Natural killer cell treated with Interleukin-12 subunit alpha and Interleukin-12 subunit beta and Interleukin-15 and Interleukin-18, amount 100 ng/mL, for 72 hours (primary cell): ENCODE results near the gene TEAD2. TPM values are rescaled to one million over a fixed set of nuclear protein-coding genes. Genes with fewer than 3 reads are reported as not detected.
"Not testable (repeated sequence)": the region's sequence is repeated elsewhere in the genome, so short reads cannot be mapped to it uniquely, and the experiment has no call there.

Experiments used
- ATAC-seq, 2 donors: fragments of 150-1000 bp; cut with Tn5 transposase in 1 of 2; sonication (Bioruptor Pico), chemical (Tn5 transposase) in 1 of 2; 2 replicates each; pipeline ENCODE4 v1.10.0; 2021
- DNase-seq: peaks from one replicate; pipeline ENCODE4 v3.0.0; 2022; ENCODE audit warnings: low spot score
- H3K27ac Mint-ChIP-seq, 2 donors: 1 replicate in 1 of 2; 2 replicates in 1 of 2; pipeline ENCODE4 v1.8.0; 2022; ENCODE audit warnings: mixed read lengths in 2 of 2, mild to moderate bottlenecking in 1 of 2, moderate library complexity in 1 of 2
- H3K27me3 Mint-ChIP-seq, 2 donors: 1 replicate in 1 of 2; 2 replicates in 1 of 2; pipeline ENCODE4 v1.8.0; 2022; ENCODE audit warnings: mixed read lengths in 2 of 2
- H3K36me3 Mint-ChIP-seq: one replicate; pipeline ENCODE4 v1.8.0; 2022; ENCODE audit warnings: mixed read lengths
- H3K4me1 Mint-ChIP-seq, 2 donors: 1 replicate in 1 of 2; 2 replicates in 1 of 2; pipeline ENCODE4 v1.8.0; 2022; ENCODE audit warnings: low read depth in 2 of 2, mixed read lengths in 2 of 2, mild to moderate bottlenecking in 1 of 2
- H3K4me3 Mint-ChIP-seq: one replicate; pipeline ENCODE4 v1.8.0; 2022; ENCODE audit warnings: mixed read lengths
- H3K9me3 Mint-ChIP-seq: 2 replicates; pipeline ENCODE4 v1.8.0; 2022; ENCODE audit warnings: mixed read lengths
- total RNA-seq, 2 donors: library from RNA; stranded (reverse); gene quantifications; one replicate each; pipeline ENCODE4 v1.2.3, GENCODE V29; 2022

The TEAD2 gene
- total RNA-seq, 2 donors from 2014 or later = not detected

DNA sequence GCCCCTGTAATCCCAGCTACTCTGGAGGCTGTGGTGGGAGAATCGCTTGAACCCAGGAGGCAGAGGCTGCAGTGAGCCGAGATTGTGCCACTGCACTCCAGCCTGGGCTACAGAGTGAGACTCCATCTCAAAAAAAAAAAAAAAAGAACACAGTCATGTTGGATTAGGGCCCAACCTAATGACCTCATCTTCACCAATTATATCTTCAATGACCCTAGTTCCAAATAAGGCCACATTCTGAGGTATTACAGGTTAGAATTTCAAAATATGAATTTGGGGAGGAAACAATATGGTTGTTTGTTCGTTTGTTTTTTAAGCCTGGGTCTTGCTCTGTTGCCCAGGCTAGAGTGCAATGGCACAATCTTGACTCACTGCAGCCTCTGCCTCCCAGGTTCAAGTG is 11.0 kb upstream of the TEAD2 start:
- H3K9me3 Mint-ChIP-seq, ATAC-seq, H3K27ac Mint-ChIP-seq, H3K4me3 Mint-ChIP-seq, H3K27me3 Mint-ChIP-seq, H3K36me3 Mint-ChIP-seq, H3K4me1 Mint-ChIP-seq, DNase-seq: not testable (repeated sequence)

DNA sequence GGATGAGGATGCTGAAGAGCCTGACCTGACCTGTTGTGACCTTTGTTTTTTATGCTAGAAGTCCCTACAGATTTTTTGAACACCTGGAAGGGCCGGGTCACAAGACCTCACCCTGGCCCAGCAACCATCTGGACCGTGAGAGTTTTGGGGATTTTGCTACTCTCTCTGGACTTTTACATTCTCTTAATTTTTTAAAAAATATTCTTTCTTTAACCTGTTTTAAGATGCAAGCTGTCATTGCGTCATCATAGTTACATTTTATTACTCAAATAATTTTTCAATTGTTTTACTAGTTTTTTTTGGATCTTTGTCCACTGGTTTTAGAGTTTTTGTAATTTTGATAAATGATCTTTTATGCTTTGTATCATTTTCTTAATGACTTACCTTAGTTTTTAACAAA is 9.0 kb upstream of the TEAD2 start:
- Mint-ChIP-seq H3K27ac (no peak overlapping the region), H3K9me3 (no peaks in the 10 kb centered on the region), H3K4me1 (no peaks in the 10 kb centered on the region), H3K36me3 (peaks cover 5% of the 10 kb centered on the region), H3K27me3 (peaks cover 2 to 7% of the 10 kb centered on the region in 2 donors), H3K4me3 (no peak overlapping the region)
- ATAC-seq (no peak), DNase-seq (no peak)

DNA sequence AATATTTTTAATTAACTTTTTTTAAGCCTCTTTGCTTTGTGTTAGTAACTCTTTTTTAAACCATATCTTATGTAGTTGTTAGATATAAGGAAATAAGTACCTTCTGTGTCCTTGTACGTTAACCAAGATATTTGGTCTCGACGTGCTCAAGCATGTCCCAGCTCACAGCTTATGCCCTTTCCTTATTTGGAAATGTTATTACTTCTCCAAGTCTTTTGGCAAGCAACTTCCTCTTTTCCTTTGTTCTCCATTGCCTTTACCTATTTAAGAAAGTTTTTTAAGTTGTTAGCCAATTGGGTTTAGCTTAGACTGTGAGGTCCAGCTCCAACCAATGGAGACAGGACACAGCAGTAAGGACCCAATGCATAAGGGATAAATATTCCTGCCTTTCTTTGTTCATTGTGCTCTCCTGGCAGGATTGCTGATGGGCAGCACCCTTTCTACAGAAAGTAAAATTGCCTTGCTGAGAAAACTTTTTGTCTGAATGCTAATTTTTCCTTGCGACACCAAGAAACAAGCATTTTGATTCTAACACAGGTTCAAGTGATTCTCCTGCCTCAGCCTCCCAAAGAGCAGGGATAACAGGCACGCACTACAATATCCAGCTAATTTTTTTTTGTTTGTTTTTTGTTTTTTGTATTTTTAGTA is 6.6 kb upstream of the TEAD2 start:
- peaks cover 5% of the 10 kb centered on the region for H3K36me3 Mint-ChIP-seq
- H3K4me3 Mint-ChIP-seq = no peak overlapping the region
- no peak overlapping the region for H3K27ac Mint-ChIP-seq
- ATAC-seq (no peak), DNase-seq (no peak)
- no peaks in the 10 kb centered on the region for H3K9me3 Mint-ChIP-seq
- peaks cover 0 to 6% of the 10 kb centered on the region in 2 donors for H3K27me3 Mint-ChIP-seq
- peaks cover 0 to 3% of the 10 kb centered on the region in 2 donors for H3K4me1 Mint-ChIP-seq

DNA sequence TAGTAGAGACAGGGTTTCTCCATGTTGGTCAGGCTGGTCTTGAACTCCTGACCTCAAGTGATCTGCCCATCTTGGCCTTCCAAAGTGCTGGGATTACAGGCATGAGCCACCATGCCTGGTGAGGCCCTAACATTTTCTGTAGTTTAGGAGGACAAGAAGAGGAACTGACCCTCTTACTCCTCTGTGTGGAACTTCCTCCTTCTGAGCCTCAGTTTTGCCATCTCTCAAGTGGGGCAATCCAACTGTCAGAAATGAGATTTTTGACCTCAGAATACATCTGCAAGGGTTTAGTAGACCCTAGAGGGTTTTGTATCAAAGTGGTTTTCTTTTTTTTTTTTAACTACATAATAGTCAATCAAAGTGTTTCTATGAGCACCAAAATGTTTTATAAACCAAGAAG is 3.9 kb upstream of the TEAD2 start:
- no peak overlapping the region for H3K27ac Mint-ChIP-seq
- peaks cover 5% of the 10 kb centered on the region for H3K36me3 Mint-ChIP-seq
- no peak overlapping the region for H3K4me3 Mint-ChIP-seq
- DNase-seq (no peak), ATAC-seq (no peak)
- H3K4me1 Mint-ChIP-seq = peaks cover under 1 to 11% of the 10 kb centered on the region in 2 donors
- H3K27me3 Mint-ChIP-seq = peaks cover 0 to 14% of the 10 kb centered on the region in 2 donors
- H3K9me3 Mint-ChIP-seq = no peaks in the 10 kb centered on the region

DNA sequence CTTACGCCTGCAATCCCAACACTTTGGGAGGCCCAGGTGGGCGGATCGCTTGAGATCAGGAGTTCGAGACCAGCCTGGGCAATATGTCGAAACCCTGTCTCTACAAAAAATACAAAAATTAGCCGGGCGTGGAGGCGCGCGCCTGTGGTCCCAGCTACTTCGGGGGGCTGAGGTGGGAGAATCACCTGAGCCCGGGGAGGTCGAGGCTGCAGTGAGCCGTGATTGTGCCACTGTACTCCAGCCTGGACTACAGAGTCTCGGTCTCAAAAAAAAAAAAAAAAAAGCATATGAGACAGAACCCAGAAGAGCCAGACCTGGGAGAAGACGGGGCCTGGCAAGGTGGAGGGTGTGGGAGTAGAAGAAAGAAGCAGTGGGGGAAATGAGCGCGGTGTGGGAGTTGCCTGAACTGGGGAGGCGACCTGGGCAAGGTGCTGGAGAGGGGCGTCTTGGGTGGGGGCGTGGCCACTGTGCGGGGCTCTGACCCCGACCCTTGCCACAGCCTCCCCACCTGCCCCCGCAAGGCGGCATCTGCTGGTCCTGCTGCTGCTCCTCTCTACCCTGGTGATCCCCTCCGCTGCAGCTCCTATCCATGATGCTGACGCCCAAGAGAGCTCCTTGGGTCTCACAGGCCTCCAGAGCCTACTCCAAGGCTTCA is 2.0 kb upstream of the TEAD2 start:
- Mint-ChIP-seq H3K27me3 (peaks cover 0 to 21% of the 10 kb centered on the region in 2 donors), H3K4me1 (peaks cover 11 to 20% of the 10 kb centered on the region in 2 donors), H3K9me3 (no peaks in the 10 kb centered on the region), H3K27ac (no peak overlapping the region), H3K36me3 (peaks cover 5% of the 10 kb centered on the region), H3K4me3 (no peak overlapping the region)
- ATAC-seq (no peak), DNase-seq (no peak)

DNA sequence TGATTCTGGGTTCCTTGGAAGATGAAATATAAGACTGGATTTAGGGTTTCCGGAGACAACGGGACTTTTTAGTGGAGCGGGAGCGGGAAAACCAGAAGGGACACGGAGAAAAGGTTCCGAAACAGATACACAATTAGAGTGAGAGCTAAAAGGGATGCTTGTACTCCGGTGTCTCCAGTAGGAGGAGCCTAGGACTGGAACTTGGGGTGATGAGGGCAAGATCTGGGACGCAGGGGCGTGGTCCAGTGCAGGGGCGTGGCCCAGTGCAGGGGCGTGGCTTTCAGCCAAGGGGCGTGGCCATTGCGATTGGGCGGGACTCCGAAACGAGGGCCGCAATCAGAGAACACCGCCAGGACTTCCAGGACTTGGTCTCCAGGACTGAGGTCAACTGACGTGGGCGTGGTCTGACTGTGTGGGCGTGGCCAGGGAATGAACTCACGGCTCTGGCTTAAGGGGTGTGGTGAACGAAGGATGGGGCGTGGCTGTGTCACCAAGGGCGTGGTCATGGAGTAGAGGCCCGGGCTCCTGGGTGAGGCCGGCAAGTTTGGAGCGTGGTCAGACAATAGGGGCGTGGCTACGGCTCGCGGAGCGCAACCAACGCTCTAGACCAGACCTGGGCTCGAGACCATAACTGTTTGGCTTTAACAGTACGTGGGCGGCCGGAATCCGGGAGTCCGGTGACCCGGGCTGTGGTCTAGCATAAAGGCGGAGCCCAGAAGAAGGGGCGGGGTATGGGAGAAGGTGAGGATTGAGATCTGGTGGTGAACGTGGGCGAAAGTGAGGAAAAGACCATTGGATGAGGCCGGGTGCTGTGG is 1.3 kb upstream of the TEAD2 start, which contains the start of gene DKKL1:
TSS of gene DKKL1 (plus strand) at position 610 of the 815 bp plus-strand sequence. CDS start at position 732, 122 bp downstream.
- no peaks in the 10 kb centered on the region for H3K9me3 Mint-ChIP-seq
- H3K36me3 Mint-ChIP-seq = no peaks in the 10 kb centered on the region
- ATAC-seq (peak; percentile 94 to 96), DNase-seq (peak; percentile 92)
- H3K4me1 Mint-ChIP-seq = peaks cover 11 to 20% of the 10 kb centered on the region in 2 donors
- H3K27ac Mint-ChIP-seq = no peak within 1 kb of the TSS
- H3K27me3 Mint-ChIP-seq = peaks cover 0 to 21% of the 10 kb centered on the region in 2 donors
- H3K4me3 Mint-ChIP-seq = no peak within 1 kb of the TSS

DNA sequence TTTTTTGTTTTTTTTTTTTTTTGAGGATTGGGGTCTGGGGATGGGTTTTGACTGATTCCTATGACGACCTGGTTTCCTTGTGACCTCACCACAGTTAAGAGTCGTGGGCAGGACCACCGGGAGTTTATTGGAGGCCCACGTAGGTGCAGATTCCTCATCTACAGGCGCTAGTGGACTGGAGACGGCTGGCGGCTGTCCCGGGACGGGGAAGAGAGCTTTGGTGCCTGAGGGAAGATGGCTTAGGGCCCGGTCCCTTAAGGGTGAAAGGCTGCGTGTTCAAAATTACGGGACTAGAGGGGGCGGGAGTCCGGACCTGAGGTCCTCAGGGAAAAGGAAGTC is 682 bp upstream of the TEAD2 start:
- DNase-seq = no peak
- H3K27ac Mint-ChIP-seq = no peak overlapping the region
- H3K36me3 Mint-ChIP-seq = no peaks in the 10 kb centered on the region
- H3K4me1 Mint-ChIP-seq = peaks cover 11 to 20% of the 10 kb centered on the region in 2 donors
- peaks cover 0 to 21% of the 10 kb centered on the region in 2 donors for H3K27me3 Mint-ChIP-seq
- no peaks in the 10 kb centered on the region for H3K9me3 Mint-ChIP-seq
- no peak for ATAC-seq
- H3K4me3 Mint-ChIP-seq = no peak overlapping the region

DNA sequence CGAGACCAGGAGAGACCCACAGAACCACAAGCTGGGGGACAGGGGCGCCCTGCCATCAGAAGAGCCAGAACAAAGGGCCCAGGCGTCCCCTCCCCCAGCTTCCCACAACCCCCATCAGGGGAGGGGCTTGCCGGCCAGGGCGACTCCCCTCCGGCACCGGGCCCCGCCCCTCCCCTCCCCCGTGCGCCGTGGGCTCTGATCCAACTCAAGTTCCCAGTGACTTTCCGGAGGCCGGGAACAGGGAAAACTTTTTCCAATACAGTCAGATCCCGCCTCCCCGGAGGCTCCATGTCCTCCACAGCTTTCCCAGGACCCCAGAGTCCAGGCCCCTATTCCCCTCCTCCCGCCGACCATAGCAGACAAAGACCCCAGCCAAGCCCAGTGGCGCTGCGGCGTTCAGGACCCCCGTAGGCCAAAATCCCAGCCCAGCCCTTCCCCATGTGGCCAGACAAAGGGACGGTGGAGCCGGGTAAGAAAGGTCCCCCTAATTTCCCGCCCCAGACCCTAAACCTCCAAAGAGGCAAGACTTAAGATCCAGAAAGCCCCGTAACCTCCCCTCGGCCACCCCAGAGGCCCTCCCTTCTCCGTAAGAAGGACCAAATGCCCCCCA is 673 bp downstream of the TEAD2 start:
- Mint-ChIP-seq H3K27me3 (peaks cover 7 to 21% of the 10 kb centered on the region in 2 donors), H3K27ac (no peak overlapping the region), H3K4me1 (peaks cover 18 to 20% of the 10 kb centered on the region in 2 donors), H3K9me3 (no peaks in the 10 kb centered on the region), H3K4me3 (peak overlapping the region; percentile 42), H3K36me3 (no peaks in the 10 kb centered on the region)
- ATAC-seq (no peak), DNase-seq (no peak)

DNA sequence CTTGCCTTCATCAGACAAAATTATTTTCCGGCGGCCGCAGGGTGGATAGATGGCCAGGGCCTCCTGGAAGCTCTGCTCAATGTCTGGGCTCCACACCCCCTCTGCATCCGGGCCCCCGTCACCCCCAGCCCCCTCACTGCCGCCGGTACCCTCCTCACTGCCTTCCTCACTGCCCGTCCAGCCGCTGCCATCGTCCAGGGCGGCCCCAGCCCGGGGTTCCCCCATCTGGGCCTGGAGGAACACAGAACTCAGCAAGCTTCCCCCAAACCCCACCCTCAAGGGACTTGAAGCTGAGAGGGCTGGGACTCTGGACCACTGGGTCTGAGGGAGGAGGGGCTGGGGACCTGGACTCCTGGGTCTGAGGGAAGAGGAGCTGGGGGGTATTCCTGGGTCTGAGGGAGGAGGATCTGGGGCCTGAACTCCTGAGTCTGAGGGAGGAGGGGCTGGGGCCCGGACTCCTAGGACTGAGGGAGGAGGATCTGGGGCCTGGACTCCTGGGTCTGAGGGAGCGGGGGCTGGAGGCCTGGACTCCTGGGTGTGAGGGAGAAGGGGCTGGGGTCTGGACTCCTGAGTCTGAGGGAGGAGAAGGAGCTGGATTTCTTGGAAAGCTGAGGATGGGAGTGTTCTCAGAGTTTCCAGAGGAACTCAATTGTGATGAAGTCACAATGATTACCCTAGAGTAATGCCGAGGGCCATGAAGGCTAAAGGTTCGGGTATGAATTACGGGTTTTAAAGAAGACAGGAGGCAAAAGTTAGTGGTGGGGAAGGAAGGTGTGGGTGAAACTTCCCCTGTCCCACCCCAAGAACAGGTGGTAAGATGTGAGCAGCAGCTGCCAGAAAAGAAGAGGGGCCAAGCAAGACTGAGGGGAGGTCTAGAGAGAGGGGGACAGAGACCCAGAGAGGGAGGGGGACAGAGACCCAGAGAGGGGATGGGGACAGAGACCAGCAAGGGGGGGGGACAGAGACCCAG is 2.1 kb downstream of the TEAD2 start:
- peaks cover 15 to 25% of the 10 kb centered on the region in 2 donors for H3K27me3 Mint-ChIP-seq
- no peak overlapping the region for H3K27ac Mint-ChIP-seq

DNA sequence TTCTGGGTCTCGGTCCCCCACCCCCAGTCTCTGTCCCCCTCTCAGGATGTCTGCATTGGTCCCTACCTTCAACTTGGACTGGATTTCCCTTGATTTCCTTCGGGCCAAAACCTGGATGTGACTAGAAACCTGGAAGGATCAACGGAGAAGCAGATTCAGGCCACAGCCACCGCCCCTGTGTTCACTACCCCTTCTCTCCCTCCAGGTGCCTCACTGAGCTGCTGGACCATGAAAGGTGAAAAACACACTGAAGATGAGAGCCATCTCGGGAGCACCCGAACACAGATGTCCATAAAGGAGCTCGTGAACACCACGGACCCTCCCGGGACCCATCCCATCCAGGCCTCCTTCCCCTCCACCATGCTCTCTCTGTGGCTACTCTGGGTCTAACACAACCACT is 5.0 kb downstream of the TEAD2 start:
- no peak overlapping the region for H3K27ac Mint-ChIP-seq
- H3K27me3 Mint-ChIP-seq = peaks cover 21 to 27% of the 10 kb centered on the region in 2 donors
- H3K36me3 Mint-ChIP-seq = no peaks in the 10 kb centered on the region
- no peak overlapping the region for H3K4me3 Mint-ChIP-seq
- peaks cover 27 to 29% of the 10 kb centered on the region in 2 donors for H3K4me1 Mint-ChIP-seq
- no peak for ATAC-seq
- H3K9me3 Mint-ChIP-seq = no peaks in the 10 kb centered on the region
- DNase-seq = no peak

More for the DNA sequence above, 2.1 kb downstream of the TEAD2 start:
- ATAC-seq = no peak
- DNase-seq = no peak
- Mint-ChIP-seq H3K36me3 (no peaks in the 10 kb centered on the region), H3K4me1 (peaks cover 29% of the 10 kb centered on the region in 2 donors), H3K4me3 (no peak overlapping the region), H3K9me3 (no peaks in the 10 kb centered on the region)

DNA sequence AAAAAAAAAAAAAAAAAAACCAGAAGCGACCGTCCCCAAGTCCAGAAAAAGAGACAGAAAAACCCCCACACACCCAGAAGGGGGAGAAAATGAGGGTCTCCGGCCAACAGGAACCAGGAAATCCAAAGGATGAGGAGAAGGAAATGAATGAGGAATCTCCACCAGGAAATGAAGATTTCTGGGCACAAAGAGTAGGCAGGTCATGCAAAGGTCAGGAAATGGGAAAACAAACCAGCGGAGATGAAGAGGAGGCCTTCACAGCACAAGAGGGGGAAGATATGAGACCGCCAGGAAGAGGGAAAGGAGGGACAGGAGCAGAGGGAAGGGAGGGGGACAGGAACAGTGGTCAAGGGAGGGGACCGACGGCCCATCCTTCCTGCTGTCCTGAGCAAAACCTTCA is 5.8 kb downstream of the TEAD2 start:
- H3K4me3 Mint-ChIP-seq = peak overlapping the region; percentile 24
- no peaks in the 10 kb centered on the region for H3K36me3 Mint-ChIP-seq
- no peaks in the 10 kb centered on the region for H3K9me3 Mint-ChIP-seq
- DNase-seq (no peak), ATAC-seq (no peak)
- H3K27ac Mint-ChIP-seq = no peak overlapping the region
- H3K27me3 Mint-ChIP-seq = peaks cover 21% of the 10 kb centered on the region in 2 donors
- H3K4me1 Mint-ChIP-seq = peaks cover 21 to 29% of the 10 kb centered on the region in 2 donors

DNA sequence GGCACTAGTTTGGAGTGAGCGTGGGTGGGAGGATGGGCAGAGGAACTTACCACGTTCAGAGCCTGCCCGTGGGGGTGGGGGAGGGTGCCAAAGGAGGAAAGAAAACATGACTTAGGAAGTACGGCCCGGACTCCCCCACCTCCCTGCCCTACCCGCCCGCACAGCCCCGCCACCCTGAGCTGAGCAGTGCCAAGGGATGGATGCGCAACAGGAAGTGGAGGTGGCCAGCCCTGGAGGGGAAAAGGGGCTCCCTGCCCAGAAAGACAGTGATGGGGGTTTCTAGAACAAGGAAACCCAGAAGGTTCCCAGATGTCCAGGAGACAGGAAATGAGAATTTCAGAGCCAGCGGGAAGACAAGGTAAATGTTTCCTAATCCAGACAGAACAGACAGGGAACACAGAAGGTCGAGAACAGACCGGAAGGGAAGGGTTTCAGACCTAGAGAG is 6.3 kb downstream of the TEAD2 start:
- H3K4me3 Mint-ChIP-seq = peak overlapping the region; percentile 24
- peaks cover 18 to 21% of the 10 kb centered on the region in 2 donors for H3K27me3 Mint-ChIP-seq
- peaks cover 18 to 27% of the 10 kb centered on the region in 2 donors for H3K4me1 Mint-ChIP-seq
- peak overlapping the region in 1 of 2 donors; percentile 56 for H3K27ac Mint-ChIP-seq
- ATAC-seq (no peak), DNase-seq (no peak)
- H3K36me3 Mint-ChIP-seq = no peaks in the 10 kb centered on the region
- H3K9me3 Mint-ChIP-seq = no peaks in the 10 kb centered on the region

DNA sequence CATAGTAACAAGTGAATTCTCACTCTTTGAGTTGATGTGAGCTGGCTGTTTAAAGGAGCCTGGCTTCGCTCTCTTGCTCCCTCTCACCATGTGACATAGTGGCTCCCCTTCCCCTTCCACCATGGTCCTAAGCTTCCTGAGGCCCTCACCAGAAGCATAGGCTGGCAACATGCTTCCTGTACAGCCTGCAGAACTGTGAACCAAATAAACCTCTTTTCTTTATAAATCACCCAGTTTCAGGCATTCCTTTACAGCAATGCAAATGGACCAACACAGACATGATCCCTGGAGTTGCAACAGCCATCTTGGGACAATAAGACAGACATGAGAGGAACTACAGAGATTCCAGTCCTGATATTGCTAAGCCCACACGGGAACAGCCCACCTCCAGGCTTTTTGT is 12.6 kb downstream of the TEAD2 start:
- peaks cover 9 to 15% of the 10 kb centered on the region in 2 donors for H3K4me1 Mint-ChIP-seq
- no peaks in the 10 kb centered on the region for H3K9me3 Mint-ChIP-seq
- no peak overlapping the region for H3K27ac Mint-ChIP-seq
- H3K4me3 Mint-ChIP-seq = no peak overlapping the region
- peaks cover 1 to 3% of the 10 kb centered on the region in 2 donors for H3K27me3 Mint-ChIP-seq
- DNase-seq (no peak), ATAC-seq (no peak)
- no peaks in the 10 kb centered on the region for H3K36me3 Mint-ChIP-seq
